GM18861 (cell line): ENCODE measurements around the gene DQX1.
"Not testable (repeated sequence)": the region's sequence is repeated elsewhere in the genome, so short reads cannot be mapped to it uniquely, and the experiment has no call there.

Source experiments
- ATAC-seq: cut with Tn5 transposase; IDR thresholded peaks from one replicate; pipeline ENCODE4 v1.9.1; 2021; ENCODE audit not compliant: unreplicated experiment

DQX1 gene, protein sequence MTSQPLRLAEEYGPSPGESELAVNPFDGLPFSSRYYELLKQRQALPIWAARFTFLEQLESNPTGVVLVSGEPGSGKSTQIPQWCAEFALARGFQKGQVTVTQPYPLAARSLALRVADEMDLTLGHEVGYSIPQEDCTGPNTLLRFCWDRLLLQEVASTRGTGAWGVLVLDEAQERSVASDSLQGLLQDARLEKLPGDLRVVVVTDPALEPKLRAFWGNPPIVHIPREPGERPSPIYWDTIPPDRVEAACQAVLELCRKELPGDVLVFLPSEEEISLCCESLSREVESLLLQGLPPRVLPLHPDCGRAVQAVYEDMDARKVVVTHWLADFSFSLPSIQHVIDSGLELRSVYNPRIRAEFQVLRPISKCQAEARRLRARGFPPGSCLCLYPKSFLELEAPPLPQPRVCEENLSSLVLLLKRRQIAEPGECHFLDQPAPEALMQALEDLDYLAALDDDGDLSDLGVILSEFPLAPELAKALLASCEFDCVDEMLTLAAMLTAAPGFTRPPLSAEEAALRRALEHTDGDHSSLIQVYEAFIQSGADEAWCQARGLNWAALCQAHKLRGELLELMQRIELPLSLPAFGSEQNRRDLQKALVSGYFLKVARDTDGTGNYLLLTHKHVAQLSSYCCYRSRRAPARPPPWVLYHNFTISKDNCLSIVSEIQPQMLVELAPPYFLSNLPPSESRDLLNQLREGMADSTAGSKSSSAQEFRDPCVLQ

DNA sequence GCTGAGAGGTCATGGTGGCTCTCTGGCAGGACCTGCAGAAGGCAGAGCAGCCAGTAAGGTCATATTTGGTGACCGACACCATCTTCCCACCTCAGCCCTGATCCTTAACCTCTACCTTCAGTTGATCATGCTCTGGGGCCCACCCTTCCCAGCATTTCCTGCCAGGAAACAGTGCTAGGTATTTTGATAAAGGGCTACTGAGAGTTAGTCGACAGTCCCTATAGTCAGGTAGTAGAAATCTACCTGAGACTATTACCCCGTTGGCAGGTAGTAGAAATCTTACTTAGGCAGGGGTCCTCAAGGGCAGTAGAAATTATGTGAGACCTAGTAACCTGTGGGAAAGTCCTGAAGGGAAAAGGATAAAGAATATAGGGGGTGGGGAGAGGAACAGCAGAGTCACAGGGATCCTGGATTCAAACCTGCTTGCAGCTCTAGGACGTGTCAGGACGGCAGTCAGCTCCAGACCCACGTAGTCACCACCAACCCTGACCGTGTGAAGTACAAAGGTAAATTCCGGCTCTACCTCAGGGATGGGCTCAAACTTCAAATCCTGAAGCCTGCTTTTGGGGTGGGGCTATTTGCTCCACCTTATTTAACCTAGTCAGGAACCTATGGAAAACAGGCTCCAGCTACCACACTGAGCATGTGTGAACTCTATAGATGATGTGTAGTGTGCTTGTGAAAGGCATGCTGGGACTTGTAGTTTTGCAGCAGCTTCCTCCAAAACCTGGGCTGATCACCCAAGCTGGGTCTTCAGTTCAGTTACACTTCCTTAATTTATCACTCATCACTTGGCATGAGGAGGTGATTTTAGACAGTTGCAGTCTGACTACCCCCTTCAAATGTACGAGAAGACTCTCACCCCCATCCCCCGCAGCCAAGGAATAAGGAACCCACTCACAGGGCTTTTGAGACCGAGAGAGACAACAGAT is at the start of gene DQX1:
Gene DQX1 (minus strand): TSS at position 515 of the 932 bp plus-strand sequence. CDS start 502 bp downstream, at position 13.
- ATAC-seq, result no peak

DNA sequence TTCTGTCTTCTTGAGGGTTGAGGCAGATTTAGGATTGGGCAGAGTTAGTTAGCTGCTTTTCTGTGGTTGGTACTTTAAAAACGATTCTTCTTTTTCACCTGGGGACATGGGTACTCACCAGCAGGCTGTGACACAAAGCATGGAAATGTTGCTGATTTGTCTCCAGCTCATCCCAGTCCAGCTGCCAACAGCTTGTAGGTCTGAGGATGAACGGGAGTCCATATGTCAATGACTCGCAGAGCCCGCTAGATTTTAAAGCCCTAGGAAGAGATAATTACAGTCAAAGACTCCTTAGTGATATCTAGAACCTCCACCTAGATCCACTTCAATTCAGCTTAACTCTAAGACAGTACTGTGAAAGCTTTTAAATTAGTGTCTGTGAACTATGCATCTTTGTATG is 49.3 kb upstream of the DQX1 start:
- ATAC-seq, result no peak

DNA sequence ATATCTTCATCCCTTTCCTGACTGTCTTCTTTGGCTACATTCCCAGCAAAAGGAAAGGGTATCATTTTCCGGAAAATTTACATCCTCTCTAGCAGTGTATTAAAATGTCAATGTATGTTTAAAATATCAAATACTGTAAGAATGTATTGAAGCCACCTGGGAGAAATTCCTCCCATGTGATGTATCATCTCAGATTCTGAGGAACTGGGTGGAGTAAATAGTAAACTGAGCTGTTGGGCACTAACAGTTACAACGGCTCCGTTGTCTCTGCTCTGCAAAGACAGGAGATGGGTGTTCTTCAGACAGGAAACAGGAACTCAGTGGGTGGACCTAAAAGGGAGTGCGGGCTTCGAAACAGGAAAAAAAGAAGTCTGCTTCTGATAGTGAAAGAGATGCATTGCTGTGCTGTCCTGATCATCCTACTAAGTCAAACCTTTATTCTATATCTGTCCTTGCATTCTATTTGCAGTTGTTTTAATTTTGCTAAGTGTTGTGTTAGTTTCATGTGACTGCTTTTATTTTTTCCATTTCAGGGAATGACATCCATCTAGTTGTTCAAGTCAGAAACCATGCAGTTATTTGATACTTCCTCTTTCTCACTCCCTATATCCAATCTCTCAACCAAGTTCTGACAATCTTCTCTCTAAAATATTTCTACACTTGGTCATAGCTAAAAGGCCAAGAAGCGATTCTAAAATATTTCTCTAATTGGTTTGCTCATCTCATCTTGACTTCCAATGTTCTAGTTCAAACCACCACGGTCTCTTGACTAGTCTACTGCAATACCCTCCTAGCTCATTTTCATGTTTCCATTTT is 47.9 kb upstream of the DQX1 start:
- peak; percentile 50 for ATAC-seq

DNA sequence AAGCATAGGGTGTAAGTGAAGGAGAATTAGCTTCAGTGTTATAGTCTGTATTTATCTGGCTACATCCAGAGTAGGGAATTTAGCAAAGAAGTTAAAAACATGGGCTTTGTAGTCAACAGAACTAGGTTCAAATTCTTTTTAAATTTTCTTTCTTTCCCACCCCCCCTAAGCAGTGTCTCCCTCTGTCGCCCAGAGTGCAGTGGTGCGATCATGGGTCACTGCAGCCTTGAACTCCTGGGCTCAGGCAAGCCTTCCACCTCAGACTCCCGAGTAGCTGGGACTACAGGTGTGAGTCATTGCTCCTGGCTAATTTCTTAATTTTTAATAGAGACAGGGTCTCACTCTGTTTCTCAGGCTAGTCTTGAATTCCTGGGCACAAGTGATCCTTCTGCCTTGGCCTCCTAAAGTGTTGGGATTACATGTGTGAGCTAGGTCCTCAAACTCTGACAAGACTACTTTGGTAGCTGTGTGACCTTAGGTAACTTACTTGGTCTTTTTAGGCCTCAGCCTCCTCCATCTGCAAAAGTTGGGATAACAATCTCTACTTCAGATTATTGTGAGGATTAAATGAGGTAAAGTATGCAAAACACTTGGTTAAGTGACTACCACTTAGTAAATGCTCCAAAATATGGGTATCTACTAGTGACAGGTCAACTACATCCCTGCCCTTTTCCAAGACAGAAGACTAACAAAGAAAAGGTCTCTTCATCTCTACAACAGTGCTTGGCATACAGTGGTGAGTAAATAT is 46.3 kb upstream of the DQX1 start:
- no peak for ATAC-seq

DNA sequence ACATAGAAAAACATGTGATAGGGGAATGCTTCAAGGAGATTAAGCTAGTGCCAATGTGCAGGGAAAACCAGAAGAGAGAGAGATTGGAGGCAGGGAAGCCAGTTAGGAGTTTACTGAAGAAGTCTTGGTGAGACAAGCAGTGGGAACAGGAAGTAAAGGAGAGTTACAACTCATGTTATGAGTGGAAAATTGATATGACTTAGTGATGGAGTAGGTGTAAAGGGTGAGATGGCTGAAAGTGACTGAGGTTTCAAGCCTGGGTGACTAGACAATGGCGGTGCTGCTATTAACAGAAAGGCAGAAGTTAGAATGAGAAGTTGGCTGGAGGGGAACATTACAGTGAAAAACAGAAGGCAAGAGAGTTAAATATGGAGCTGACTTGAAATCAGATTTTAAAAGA is 45.0 kb upstream of the DQX1 start:
- ATAC-seq, result peak; percentile 63

DNA sequence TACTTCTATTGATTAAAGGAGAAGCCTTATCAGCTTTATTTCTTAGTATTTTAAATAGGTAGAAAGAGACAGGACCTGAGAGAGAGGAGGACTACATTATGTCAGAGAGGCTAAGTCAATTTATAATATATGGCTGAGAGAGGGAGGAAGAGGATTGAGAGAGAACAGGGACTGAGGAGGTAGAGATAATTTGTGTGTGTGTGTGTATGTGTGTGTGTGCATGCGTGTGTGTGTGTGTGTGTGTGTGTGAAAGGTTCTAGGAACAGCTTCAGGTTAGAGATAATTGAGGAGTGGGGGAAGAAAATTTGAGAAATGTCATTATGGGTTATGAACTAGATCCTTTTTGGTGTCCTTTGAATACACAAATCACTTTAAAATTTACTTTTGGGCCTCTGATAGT is 43.7 kb upstream of the DQX1 start:
- ATAC-seq, result no peak

DNA sequence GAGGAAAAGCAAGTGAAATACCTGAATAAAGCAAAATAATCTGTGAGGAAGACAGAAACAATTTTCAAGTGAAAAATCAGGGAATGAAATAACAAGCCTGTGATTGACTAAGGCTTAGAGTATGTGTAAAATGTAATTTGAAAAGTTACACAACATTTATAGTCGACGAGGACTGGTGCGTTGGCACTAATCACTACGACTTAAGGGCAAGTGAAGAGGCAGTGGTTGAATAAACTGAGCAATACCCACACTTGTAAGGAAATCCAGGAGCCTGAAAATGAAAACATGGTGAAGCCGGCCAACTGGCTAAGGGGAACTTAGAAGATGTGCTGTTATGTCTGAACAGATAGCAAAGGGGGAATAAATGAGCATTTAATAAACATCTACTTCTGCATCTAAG is 41.9 kb upstream of the DQX1 start:
- ATAC-seq, result no peak

DNA sequence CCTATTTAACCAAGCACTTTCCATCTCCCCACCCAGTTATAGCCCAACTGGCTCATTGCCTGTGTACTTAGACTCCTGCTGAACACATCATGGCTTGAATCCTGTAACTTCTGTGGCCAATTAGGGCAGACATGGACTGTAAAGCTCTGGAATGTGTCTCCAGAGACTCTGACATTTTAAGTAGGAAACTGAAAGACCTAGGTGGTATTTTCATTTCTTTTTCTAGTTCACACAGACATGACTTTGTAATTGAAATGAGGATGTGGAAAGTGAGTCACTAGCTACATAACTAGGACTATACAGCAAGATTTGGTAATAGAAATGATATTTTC is 40.7 kb upstream of the DQX1 start:
- no peak for ATAC-seq

DNA sequence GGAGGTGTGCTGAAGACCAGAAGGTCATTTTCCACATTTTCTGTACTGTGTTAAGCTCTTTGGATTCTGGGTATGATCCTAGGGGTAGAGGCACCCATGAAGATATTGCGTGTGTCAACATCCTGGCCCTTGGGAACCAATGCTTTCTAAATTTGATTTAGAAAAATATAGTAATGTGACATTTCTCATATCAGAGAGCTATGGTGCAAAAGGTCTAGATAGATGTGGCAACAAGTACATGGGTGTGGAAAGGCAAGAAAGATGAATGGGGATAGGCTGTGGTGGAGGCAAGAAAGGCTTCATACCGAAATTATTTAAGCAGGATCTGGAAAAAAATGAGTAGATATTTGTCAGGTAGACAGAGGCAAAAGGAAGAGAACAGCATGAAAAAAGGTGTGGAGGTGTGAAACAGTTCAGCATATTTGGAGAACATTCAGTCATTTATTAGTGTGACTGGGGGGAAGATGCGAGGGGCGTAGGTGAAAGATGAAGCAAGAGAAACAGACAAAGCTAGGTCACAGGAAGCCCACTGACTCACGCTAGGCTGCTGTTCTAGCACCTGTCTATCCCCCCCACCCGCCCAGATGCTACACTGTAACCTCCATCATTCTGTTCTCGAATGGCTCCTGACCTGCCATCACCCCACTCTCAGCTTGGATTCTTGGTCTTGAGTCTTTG is 40.2 kb upstream of the DQX1 start:
- no peak for ATAC-seq

DNA sequence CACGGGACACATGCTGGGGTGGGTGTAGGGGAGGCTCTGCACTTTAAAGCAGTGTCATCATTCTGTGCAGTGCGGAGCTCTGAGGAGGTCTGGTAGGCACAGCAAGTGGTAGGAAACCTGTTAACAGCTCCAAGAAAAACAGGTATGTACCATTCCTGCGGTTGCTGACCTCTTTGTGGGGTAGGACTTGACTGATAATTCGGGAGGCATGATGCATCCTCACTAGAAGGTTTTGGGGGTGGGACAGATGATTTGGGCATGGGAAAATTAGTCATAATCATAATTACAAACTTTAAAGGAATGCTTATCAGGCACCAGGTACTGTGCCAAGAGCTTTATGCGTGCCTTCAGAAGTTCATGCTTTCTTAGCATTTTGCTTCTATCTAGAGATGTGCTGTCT is 38.2 kb upstream of the DQX1 start:
- no peak for ATAC-seq

DNA sequence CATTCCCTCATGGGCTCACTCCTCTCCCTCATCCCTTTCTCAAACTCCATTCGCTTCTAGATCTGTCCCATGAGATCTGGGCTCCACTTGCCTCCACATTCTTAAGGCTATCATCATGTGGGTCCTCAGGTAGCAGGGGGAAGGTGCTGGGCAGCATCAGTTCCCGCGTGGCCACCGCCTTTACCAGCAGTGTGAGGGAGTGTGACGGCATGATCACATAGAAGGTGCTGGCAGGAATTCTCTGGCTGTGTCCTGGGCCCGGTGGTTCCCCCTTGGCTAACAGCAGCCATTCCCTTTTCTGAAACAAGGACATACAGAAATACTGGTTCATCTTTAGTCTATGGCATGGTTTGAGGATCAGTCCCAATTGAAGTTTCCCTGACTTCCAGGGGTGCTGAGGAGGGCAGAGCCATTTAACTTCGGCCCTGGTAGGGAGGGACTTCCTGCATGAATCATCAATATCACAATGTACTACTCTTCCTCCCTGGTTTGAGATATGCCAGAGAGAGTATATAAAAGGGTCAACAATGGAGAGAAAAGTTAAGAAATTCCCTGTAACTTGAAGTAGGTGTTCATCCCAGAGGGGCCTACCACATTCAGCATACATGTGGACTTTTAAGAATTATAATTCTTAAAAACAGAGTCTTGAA is 36.2 kb upstream of the DQX1 start:
- ATAC-seq, result no peak

DNA sequence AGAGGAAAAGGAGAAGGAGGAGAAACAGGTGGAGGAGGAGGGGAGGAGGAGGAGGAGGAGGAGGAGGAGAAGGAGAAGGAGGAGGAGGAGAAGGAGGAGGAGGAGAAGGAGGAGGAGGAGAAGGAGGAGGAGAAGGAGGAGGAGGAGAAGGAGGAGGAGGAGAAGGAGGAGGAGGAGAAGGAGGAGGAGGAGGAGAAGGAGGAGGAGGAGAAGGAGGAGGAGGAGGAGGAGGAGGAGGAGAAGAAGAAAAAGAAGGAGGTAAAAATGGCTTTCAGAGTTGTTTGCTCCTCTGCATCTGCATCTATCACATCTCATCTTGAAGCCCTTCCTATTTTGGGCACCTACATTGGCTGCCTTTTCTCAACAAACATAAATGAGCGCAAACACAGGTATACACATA is 35.0 kb upstream of the DQX1 start:
- not testable (repeated sequence) for ATAC-seq

DNA sequence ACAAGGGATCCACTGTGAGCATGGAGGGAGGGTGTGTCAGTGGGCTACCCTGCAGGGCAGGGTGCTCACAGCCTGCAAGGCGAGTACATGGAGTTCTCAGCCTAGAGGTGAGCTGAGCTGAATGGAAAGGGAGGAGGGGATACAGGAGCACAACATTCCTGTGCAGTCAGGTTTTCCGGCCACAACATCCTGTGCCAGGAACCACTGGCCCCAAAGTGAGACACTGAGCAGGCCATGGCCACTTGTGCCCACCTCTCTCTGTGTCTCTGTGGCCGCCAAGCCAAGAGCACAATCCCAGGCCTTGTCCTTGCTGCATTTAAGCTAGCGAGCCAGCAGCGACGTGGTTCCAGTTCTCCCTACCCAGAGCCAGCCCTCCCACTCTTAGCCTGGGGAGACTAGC is 34.6 kb upstream of the DQX1 start:
- no peak for ATAC-seq

DNA sequence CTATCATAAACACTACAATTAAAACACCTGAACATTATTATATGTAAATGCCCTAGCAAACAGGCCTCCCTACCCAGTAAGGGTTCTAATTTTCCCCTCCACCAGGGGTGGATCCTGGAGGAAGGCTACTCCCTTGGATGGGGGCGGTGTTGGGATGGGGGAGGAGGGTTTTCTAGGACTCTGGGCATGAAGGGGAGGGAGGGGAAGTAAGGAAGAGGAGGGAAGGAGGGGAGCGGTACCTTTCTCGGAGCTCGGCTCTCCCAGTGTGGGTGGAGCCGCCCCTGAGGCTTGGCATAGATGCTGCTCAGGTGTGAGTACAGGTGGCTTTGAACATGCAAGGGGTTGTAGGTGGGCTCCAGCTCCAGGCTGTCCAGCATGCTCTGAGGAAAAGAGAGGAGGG is 33.9 kb upstream of the DQX1 start:
- no peak for ATAC-seq

DNA sequence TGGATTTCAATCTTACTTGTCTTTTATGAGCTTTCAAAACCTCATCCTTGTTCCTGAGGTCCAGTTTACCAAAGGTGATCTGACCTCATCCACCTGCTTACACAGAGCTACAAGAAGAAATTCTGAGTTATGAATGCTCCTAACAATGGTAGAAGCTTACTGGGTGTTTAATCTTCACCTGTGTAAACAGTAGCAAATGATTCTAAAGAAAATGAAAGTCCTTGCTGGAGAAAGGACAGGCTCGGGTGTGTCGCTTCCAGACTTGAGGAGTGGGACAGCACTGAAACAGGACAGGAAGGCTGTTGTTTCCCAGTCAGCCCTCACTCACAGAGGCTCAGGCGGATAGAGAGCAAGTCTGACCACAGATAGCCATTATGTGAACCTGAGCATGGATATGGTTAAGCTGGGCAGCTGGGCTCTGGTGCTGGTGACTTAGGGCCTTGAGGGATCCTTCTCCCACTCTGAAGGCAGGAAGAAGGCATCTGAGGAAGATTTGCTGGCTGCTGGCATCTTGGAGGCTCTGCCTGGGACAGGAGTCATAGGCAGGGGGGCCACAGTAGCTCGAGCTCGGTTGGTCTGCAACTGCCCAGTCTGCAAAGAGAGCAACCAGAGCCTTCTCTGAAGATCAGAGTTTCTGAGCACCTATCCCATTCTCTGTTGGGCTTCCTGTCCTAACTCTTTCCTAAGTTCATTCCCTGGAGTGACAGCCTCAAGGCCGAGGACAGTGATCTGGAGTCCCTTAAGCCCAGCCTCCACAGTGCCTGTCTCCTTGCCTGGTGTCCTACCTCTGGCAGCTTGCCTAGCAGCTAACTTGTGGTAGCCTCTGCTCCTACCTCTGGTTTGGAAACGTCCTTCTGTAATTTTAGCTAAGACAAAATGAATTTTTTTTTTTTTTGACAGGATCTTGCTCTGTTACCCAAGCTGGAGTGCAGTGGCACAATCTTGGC is 32.5 kb upstream of the DQX1 start:
- no peak for ATAC-seq

DNA sequence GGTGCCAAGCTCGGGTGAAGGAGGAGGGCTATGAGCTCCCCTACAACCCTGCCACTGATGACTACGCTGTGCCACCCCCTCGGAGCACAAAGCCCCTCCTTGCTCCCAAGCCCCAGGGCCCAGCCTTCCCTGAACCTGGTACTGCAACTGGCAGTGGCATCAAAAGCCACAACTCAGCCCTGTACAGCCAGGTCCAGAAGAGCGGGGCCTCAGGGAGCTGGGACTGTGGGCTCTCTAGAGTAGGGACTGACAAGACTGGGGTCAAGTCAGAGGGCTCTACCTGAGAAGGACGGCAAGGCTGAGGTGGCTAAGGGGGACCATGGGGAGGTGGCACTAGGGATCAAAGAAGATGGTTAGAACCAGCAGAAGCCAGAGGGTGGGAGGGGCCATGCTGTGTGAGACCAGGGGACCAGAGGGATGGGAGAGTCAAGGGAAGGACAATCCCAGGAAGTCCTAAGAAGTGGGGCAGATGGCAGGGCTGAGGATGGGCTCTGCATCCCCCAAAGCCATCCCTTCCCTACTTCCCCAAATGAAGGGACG is 30.9 kb upstream of the DQX1 start:
- ATAC-seq, result no peak

DNA sequence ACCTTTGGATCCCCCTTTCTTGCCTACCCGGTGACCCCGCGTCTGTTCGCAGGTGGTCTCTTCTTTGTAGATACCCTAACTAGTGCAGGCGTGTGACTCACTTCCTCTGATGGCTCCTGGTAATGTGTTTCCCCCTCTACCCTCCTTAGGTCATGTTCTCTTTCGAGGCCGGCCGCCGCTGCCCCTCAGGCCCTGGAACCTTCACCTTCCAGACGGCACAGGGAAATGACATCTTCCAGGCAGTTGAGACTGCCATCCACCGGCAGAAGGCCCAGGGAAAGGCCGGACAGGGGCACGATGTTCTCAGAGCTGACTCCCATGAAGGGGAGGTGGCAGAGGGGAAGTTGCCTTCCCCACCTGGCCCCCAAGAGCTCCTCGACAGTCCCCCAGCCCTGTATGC is 30.1 kb upstream of the DQX1 start:
- ATAC-seq, result no peak
